Upper lobe of right lung (tissue), 1 donor: Measurements from ENCODE around the gene WSCD1. TPM values are rescaled to one million over a fixed set of nuclear protein-coding genes. Genes with fewer than 3 reads are reported as not detected.

Experiments used
- ATAC-seq: fragments of 200-7000 bp; cut with Tn5 transposase; one replicate; pipeline ENCODE4 v1.9.1; 2020; ENCODE audit warnings: mild to moderate bottlenecking, moderate library complexity
- DNase-seq: peaks from one replicate; pipeline ENCODE4 v3.0.0-alpha.2; 2020
- H3K27ac ChIP-seq: fragments of 200-600 bp; one replicate; pipeline ENCODE4 v1.8.0; 2022
- H3K27me3 ChIP-seq: fragments of 200-600 bp; one replicate; pipeline ENCODE4 v1.8.0; 2022; ENCODE audit warnings: mild to moderate bottlenecking
- H3K36me3 ChIP-seq: fragments of 200-600 bp; one replicate; pipeline ENCODE4 v1.8.0; 2022
- H3K4me1 ChIP-seq: fragments of 200-600 bp; one replicate; pipeline ENCODE4 v1.8.0; 2022
- H3K4me3 ChIP-seq: fragments of 200-600 bp; one replicate; pipeline ENCODE4 v1.8.0; 2022; ENCODE audit warnings: mild to moderate bottlenecking
- H3K9me3 ChIP-seq: fragments of 200-600 bp; one replicate; pipeline ENCODE4 v1.8.0; 2022
- CTCF ChIP-seq: fragments of 200-600 bp; IDR thresholded peaks from one replicate; pipeline ENCODE4 v1.8.0; 2022; ENCODE audit warnings: antibody characterized with exemption
- intact Hi-C: fragments of 100-400 bp; cut with DNase I; formaldehyde crosslinking; loops from one replicate; pipeline ENCODE4 v1.11.0; 2022
- total RNA-seq: library from RNA; stranded (reverse); fragmentation: NEBNext Ultra II Directional; extraction: Animal tissue kit (Norgen Biotek cat#: 25700); gene quantifications from one replicate; pipeline ENCODE4 v1.2.1, GENCODE V29; 2021
- donor health status: DM: no; HTN: yes; CAD: no; lungs with severe emphysema.

WSCD1 gene
- total RNA-seq, 1 donor from 2014 or later = 7.7 TPM

DNA sequence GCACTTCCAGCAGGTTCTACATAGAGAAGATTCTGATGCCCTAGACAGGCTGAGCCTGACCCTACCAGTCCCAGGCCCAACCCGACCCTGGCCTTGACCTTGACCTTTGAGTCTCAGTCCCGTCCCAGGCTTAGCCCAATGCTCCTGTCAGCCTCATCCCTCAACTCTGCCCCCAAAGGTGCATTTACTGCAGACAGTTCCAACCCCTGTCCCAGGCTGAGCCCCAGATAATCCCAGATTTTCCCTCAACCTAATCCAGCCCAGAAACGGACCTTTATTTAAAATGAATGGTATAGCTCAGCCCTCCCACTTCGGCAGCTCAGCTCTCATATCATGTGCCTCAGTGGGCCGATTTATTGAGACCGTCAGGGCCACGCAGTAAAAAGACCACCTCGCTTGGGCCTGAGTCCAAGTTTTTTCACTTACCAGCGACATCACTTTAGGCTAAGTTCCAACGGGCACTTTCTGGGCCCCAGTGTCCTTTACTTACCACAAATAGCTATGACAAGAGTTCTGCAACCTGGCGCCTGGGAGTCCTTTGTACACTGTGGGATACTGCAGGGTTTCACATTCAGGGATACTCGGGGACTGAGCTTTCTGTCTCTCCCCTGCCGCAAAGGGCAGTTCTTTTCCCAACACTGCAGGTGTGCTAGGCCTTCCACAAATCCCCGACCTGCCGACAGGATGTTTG, 89.5 kb downstream of the WSCD1 start:
- no peak for TF ChIP-seq CTCF
- ATAC-seq (no peak), DNase-seq (peak; percentile 25)
- H3K36me3 ChIP-seq = no peaks in the 10 kb centered on the region
- H3K27ac ChIP-seq = no peak overlapping the region
- no peaks in the 10 kb centered on the region for H3K4me1 ChIP-seq
- no peaks in the 10 kb centered on the region for H3K9me3 ChIP-seq
- no peak overlapping the region for H3K4me3 ChIP-seq
- intact Hi-C loops = no loop called here
- no peaks in the 10 kb centered on the region for H3K27me3 ChIP-seq

- no peak overlapping the region for H3K27ac ChIP-seq
- H3K9me3 ChIP-seq = no peaks in the 10 kb centered on the region
- ATAC-seq (no peak), DNase-seq (peak; percentile 37)
- no peak overlapping the region for H3K4me3 ChIP-seq
- intact Hi-C loops = no loop called here
- H3K27me3 ChIP-seq = no peaks in the 10 kb centered on the region
- H3K36me3 ChIP-seq = no peaks in the 10 kb centered on the region
- no peaks in the 10 kb centered on the region for H3K4me1 ChIP-seq
- TF ChIP-seq CTCF = no peak
These were observed 90.0 kb downstream of the WSCD1 start for GRCh38 chr17:6160232-6160555.

DNA sequence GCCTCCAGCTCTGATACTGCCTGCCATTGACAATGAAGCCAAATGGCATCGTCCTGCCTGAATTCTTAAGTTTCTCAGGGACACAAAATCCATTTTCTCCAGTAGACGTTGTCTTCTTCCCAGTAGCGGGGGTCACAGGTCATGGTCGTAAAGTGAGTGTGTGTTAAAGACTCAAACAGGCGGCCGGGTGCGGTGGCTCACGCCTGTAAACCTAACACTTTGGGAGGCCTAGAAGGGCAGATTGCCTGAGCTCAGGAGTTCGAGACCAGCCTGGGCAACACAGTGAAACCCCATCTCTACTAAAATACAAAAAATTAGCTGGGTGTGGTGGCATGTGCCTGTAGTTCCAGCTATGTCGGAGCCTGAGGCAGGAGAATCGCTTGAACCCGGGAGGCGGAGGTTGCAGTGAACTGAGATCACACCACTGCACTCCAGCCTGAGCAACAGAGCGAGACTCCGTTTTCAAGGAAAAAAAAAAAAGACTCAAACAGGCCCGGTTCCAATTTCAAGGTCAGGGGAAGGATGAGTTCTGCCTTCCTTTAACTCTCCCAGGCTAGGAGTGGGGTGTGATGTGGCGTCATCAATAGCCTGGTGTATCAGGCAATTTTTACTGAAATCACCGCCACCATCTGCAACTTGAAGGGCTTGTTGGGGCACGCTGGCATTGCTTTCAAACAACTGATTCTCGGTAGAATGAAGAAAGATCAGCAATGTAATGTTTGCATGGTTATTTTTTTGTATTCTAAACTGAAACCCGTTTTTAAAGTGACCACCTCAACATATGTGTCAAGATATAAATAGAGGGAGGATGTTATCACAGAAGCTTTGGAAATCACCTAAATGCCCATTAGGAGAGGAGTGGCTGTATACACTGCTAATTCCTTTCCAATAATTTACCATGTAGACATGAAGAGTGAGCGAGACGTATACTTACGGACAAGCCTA, 91.0 kb downstream of the WSCD1 start:
- no peak for TF ChIP-seq CTCF
- H3K27me3 ChIP-seq = no peaks in the 10 kb centered on the region
- no peaks in the 10 kb centered on the region for H3K9me3 ChIP-seq
- DNase-seq (no peak), ATAC-seq (no peak)
- no peaks in the 10 kb centered on the region for H3K4me1 ChIP-seq
- intact Hi-C loops = no loop called here
- H3K36me3 ChIP-seq = no peaks in the 10 kb centered on the region
- H3K27ac ChIP-seq = no peak overlapping the region
- H3K4me3 ChIP-seq = no peak overlapping the region

DNA sequence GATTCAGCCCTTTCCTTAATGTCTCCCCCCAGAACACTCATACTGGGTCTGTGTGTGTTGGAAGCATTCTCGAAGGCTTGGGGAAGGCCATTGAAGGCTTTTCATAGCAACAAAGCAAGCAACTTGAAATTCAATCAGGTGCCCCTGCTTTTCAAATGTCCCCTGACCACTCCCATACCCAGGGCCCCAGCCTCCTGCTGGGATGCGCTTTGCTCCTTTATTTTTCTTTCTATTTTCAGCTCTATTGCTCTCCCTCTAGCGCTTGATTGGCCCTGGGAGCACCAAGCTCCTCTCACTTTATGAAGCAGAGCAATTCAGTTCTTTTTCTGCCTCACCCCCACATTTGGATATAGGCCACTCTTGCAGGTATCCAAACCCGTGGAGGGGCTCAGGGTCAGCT, 92.0 kb downstream of the WSCD1 start:
- Histone ChIP-seq H3K27me3 (no peaks in the 10 kb centered on the region), H3K27ac (no peak overlapping the region), H3K4me1 (no peaks in the 10 kb centered on the region), H3K36me3 (no peaks in the 10 kb centered on the region), H3K9me3 (no peaks in the 10 kb centered on the region), H3K4me3 (no peak overlapping the region)
- no peak for TF ChIP-seq CTCF
- intact Hi-C loops = no loop called here
- no peak for DNase-seq
- ATAC-seq = no peak

GRCh38 chr17:6162892-6163291, 92.7 kb downstream of the WSCD1 start:
- Histone ChIP-seq H3K36me3 (no peaks in the 10 kb centered on the region), H3K9me3 (no peaks in the 10 kb centered on the region), H3K4me3 (no peak overlapping the region), H3K27ac (no peak overlapping the region), H3K4me1 (no peaks in the 10 kb centered on the region), H3K27me3 (no peaks in the 10 kb centered on the region)
- TF ChIP-seq CTCF = no peak
- DNase-seq = no peak
- intact Hi-C loops = no loop called here
- no peak for ATAC-seq
